ENCODE results near the gene DSG1. TPM values are rescaled to one million over a fixed set of nuclear protein-coding genes. Genes with fewer than 3 reads are reported as not detected.
A peak's percentile ranks its signal among the peaks of the same experiment; 100 is the strongest.

DSG1 gene
- total and polyA plus RNA-seq, 8 donors = 0.05 TPM; not detected in 7

- DNase-seq (no peak), FAIRE-seq (no peak), ATAC-seq (no peak)
- intact Hi-C loops (cut with DNase I) = no loop called here
- 87 to 92% methylated on average over 3 of the region's 3 CpGs for WGBS, 2 donors
- no peak for TF ChIP-seq CTCF (IDR thresholded peaks at IDR 0.05)
- Histone ChIP-seq H3K4me3 (no peak overlapping the region), H3K27me3 (no peaks in the 10 kb centered on the region), H3K9me3 (no peaks in the 10 kb centered on the region), H3K36me3 (no peaks in the 10 kb centered on the region), H3K4me1 (no peaks in the 10 kb centered on the region), H3K27ac (no peak overlapping the region)
These were observed 14.2 kb upstream of the DSG1 start for GRCh38 chr18:31303771-31304170.

DNA sequence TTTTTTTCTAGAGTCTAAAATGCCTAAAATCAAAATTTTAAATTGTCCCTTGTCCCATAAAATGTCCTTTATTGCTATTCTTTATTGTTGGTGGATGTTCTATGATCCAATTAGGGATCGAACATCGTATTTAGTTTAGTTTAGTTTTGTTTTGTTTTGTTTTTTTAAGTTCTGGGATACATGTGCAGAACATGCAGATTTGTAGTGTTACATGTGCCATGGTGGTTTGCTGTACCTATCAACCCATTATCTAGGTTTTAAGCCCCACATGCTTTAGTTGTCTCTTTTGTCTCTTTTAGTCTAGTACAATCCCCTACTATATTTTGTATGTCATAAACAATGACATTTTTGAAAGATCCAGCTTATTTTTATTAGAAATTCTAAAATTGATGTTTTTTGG is 8.8 kb upstream of the DSG1 start:
- ATAC-seq = no peak
- no peaks in the 10 kb centered on the region for H3K27me3 ChIP-seq
- no peak overlapping the region for H3K4me3 ChIP-seq
- 78 to 87% methylated on average over 2 of the region's 2 CpGs for whole genome bisulfite sequencing, 2 donors
- no peak for TF ChIP-seq CTCF (IDR thresholded peaks at IDR 0.05)
- no peaks in the 10 kb centered on the region for H3K9me3 ChIP-seq
- H3K36me3 ChIP-seq = no peaks in the 10 kb centered on the region
- FAIRE-seq = no peak
- DNase-seq = no peak
- no peak overlapping the region for H3K27ac ChIP-seq
- H3K4me1 ChIP-seq = no peaks in the 10 kb centered on the region
- intact Hi-C loops (cut with DNase I) = no loop called here

- Histone ChIP-seq H3K27ac (no peak overlapping the region), H3K4me1 (no peaks in the 10 kb centered on the region), H3K4me3 (no peak overlapping the region), H3K27me3 (no peaks in the 10 kb centered on the region), H3K36me3 (no peaks in the 10 kb centered on the region), H3K9me3 (no peaks in the 10 kb centered on the region)
- ATAC-seq = peak in 1 of 4 donors; percentile 50
- DNase-seq = no peak
- no peak for FAIRE-seq
- TF ChIP-seq CTCF (IDR thresholded peaks at IDR 0.05) = no peak
- intact Hi-C loops (cut with DNase I) = no loop called here
- WGBS, 2 donors = 25% methylated on average over 4 of the region's 4 CpGs
These were observed 986 bp upstream of the DSG1 start for GRCh38 chr18:31316974-31317373.

DNA sequence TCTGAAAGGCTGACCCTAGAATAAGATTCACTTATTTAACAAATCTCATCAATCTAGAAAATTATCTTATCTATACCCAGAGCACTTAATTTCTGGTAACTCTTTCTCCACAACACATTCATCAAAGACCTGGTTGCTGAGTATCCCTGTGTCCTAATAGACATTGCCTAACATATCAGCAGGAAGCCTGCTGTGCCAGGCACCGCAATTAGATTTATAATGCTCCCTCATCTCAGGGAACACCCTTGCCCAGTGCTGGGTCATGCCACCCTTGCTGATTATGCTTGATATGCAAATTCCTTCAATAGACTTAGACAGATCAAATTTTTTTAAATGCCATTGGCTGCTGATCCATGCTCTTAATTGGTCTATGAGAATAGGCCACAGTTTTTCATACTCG is 3.8 kb downstream of the DSG1 start:
- no peak overlapping the region for H3K4me3 ChIP-seq
- intact Hi-C loops (cut with DNase I) = no loop called here
- ATAC-seq = no peak
- no peaks in the 10 kb centered on the region for H3K36me3 ChIP-seq
- WGBS, 2 donors = 69 to 90% methylated on average over 2 of the region's 2 CpGs
- no peak for FAIRE-seq
- no peak for DNase-seq
- no peaks in the 10 kb centered on the region for H3K27me3 ChIP-seq
- no peak for TF ChIP-seq CTCF (IDR thresholded peaks at IDR 0.05)
- no peaks in the 10 kb centered on the region for H3K4me1 ChIP-seq
- H3K27ac ChIP-seq = no peak overlapping the region
- no peaks in the 10 kb centered on the region for H3K9me3 ChIP-seq

DNA sequence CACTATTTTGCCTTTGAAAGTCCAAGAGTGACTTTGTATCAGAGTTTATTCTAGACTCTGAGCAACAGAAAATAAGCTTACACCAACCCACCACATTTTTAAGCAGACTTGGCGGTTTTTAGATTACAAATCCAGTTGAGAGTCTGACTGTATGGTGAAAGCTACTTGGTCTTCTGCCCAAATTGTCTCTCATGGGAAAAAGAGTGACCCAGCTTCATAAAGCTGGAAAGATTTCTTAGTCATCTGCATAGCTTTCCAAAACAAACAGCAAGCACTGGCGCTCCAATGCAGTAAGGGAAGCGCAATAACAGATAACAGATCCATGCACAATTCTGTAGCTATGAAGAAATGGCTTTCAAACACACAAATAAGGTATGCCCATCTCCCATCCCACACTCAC is 7.1 kb downstream of the DSG1 start:
- no peak for TF ChIP-seq CTCF (IDR thresholded peaks at IDR 0.05)
- WGBS, 2 donors = 50 to 51% methylated on average over 3 of the region's 3 CpGs
- H3K9me3 ChIP-seq = no peaks in the 10 kb centered on the region
- no peaks in the 10 kb centered on the region for H3K36me3 ChIP-seq
- ATAC-seq (peak in 3 of 4 donors; percentile 30 to 57 (median 34)), FAIRE-seq (no peak), DNase-seq (no peak)
- H3K4me1 ChIP-seq = no peaks in the 10 kb centered on the region
- no peaks in the 10 kb centered on the region for H3K27me3 ChIP-seq
- intact Hi-C loops (cut with DNase I) = no loop called here
- H3K4me3 ChIP-seq = no peak overlapping the region
- no peak overlapping the region for H3K27ac ChIP-seq
